Kidney (tissue), 14 donors: Measurements from ENCODE around the gene PIGP. TPM values are rescaled to one million over a fixed set of nuclear protein-coding genes. Genes with fewer than 3 reads are reported as not detected.
"Not testable (repeated sequence)": the region's sequence is repeated elsewhere in the genome, so short reads cannot be mapped to it uniquely, and the experiment has no call there.

Experiments
- DNase-seq, 5 donors: peaks; one replicate each; pipeline ENCODE4 v3.0.0-alpha.2; 2013 to 2020
- FAIRE-seq: peaks from 2 replicates; lab custom pipeline; 2012; peaks lifted over from hg19 to GRCh38; lab: Jason Lieb, UNC
- H3K27ac ChIP-seq, 2 donors: one replicate each; pipeline ENCODE4 v1.7.0; 2013; ENCODE audit warnings: low read depth in 2 of 2, low read length in 2 of 2, inconsistent platforms in 1 of 2
- H3K27me3 ChIP-seq: one replicate; pipeline ENCODE4 v1.7.1; 2013; ENCODE audit warnings: low read length, inconsistent platforms; ENCODE audit not compliant: control insufficient read depth, insufficient read depth
- H3K36me3 ChIP-seq, 3 donors: one replicate each; pipeline versions ENCODE4 v1.7.0 to v1.7.1; 2013; ENCODE audit warnings: low read length in 3 of 3, control low read depth in 1 of 3, inconsistent platforms in 1 of 3; ENCODE audit not compliant: insufficient read depth in 3 of 3, control insufficient read depth in 2 of 3
- H3K4me1 ChIP-seq, 3 donors: one replicate each; pipeline versions ENCODE4 v1.7.0 to v1.7.1; 2013; ENCODE audit warnings: low read length in 3 of 3, inconsistent platforms in 1 of 3, low read depth in 1 of 3; ENCODE audit not compliant: control insufficient read depth in 2 of 3, insufficient read depth in 2 of 3
- H3K4me3 ChIP-seq, 3 donors: one replicate each; pipeline versions ENCODE4 v1.7.0 to v1.8.1; 2013; ENCODE audit warnings: low read length in 3 of 3, control low read depth in 1 of 3, inconsistent platforms in 1 of 3
- H3K9ac ChIP-seq, 3 donors: one replicate each; pipeline versions ENCODE4 v1.7.0 to v1.7.1; 2013; ENCODE audit warnings: low read length in 3 of 3, control low read depth in 1 of 3, inconsistent platforms in 1 of 3
- H3K9me3 ChIP-seq, 3 donors: one replicate each; pipeline versions ENCODE4 v1.7.0 to v1.7.1; 2013; ENCODE audit warnings: low read length in 3 of 3, control low read depth in 1 of 3, inconsistent platforms in 1 of 3; ENCODE audit not compliant: control insufficient read depth in 2 of 3, insufficient read depth in 1 of 3
- intact Hi-C: fragments of 100-400 bp; cut with DNase I; formaldehyde crosslinking; loops from one replicate; pipeline ENCODE4 v1.11.1; 2022
- polyA plus RNA-seq: library from polyadenylated mRNA; stranded (reverse); fragments of 350-450 nt; fragmentation: Illumina TruSeq; extraction: RNeasy Lipid Tissue Mini Kit (QIAGEN cat#74804); gene quantifications from one replicate; pipeline ENCODE4 v1.2.3, GENCODE V29; 2014; ENCODE audit warnings: low read depth, low replicate concordance; ENCODE audit not compliant: insufficient read depth
- total RNA-seq: library from RNA; stranded (reverse); fragmentation: NEBNext Ultra II Directional; extraction: Animal tissue kit (Norgen Biotek cat#: 25700); gene quantifications from one replicate; pipeline ENCODE4 v1.2.1, GENCODE V29; 2021
- TF ChIP-seq, protein P1 (sequence below): IDR thresholded peaks from 3 replicates; pipeline ENCODE4 v1.5.1; 2012; ENCODE audit warnings: mild to moderate bottlenecking, moderate library complexity, borderline replicate concordance; ENCODE audit not compliant: insufficient read depth; ENCODE audit errors: extremely low read depth
- donor health status: control.
- donor health status: control.
- donor health status: control.
- donor health status: control.
- donor health status: control.
- donor health status: DM: yes; HTN: yes; CAD: no.
- donor health status: Normal renal cell carcinoma (clear cell type).

The PIGP gene
- total and polyA plus RNA-seq, 2 donors from 2014 or later = 23.7 to 49.2 TPM

DNA sequence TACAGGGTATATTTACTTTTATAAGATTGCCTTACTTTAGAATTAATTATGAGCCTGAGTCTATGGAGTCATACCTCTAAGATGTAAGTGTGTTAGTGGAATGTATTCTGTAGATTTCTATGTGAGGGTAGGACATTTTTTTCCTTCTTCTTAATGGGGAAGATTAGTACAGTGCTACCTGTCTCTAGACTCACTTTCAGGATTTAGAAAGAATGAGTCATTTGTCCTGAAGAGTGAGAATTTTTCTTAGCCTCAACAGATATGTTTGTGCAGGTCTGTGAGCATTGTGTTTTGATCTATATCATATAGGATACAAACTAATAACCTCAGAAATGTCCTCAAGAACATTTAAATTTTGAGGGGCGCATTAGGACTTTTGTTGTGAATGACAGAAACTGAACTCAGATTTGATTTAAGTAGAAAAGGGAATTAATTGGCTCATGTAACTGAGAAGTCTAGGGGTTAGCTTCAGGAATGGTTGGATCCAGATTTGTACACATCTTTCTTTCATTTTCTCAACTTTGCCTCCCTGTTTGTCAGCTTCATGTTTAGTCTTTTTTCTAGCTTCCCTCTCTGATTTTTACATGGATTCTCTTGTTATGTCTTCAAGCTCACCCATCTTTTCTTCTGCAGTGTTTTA lies 45.4 kb upstream of the PIGP start:
- Histone ChIP-seq H3K4me1 (no peaks in the 10 kb centered on the region), H3K36me3 (no peaks in the 10 kb centered on the region), H3K9me3 (no peaks in the 10 kb centered on the region), H3K9ac (no peak overlapping the region), H3K27ac (no peak overlapping the region), H3K4me3 (no peak overlapping the region), H3K27me3 (no peaks in the 10 kb centered on the region)
- TF ChIP-seq, protein P1, sequence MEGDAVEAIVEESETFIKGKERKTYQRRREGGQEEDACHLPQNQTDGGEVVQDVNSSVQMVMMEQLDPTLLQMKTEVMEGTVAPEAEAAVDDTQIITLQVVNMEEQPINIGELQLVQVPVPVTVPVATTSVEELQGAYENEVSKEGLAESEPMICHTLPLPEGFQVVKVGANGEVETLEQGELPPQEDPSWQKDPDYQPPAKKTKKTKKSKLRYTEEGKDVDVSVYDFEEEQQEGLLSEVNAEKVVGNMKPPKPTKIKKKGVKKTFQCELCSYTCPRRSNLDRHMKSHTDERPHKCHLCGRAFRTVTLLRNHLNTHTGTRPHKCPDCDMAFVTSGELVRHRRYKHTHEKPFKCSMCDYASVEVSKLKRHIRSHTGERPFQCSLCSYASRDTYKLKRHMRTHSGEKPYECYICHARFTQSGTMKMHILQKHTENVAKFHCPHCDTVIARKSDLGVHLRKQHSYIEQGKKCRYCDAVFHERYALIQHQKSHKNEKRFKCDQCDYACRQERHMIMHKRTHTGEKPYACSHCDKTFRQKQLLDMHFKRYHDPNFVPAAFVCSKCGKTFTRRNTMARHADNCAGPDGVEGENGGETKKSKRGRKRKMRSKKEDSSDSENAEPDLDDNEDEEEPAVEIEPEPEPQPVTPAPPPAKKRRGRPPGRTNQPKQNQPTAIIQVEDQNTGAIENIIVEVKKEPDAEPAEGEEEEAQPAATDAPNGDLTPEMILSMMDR = no peak
- no peak for FAIRE-seq
- intact Hi-C loops = no loop called here
- DNase-seq = no peak

DNA sequence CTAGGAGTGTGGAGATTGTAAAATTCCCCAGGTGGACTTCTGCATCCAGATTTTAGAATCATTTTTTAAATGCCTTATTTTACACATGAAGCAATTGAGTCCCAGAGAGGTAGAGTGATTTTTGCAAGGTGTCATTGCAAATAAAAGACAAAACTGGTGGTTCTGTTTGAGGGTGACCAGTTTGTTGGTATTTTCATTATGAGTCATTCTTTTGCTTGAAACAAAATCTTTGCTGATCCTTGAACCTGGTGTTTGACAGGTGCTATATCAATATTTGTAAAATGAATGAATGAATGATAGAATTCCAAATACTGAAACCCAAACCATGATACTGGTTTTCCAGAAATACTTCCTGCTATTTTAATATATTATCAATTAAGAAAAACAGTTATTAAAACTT lies 44.3 kb upstream of the PIGP start:
- DNase-seq = no peak

GRCh38 chr21:37116459-37116858 lies 43.6 kb upstream of the PIGP start:
- DNase-seq, H3K9me3 ChIP-seq, H3K36me3 ChIP-seq, H3K27me3 ChIP-seq, H3K9ac ChIP-seq, intact Hi-C loops, H3K4me1 ChIP-seq, H3K4me3 ChIP-seq, FAIRE-seq, H3K27ac ChIP-seq: not testable (repeated sequence)

More for the DNA sequence above, 44.3 kb upstream of the PIGP start:
- intact Hi-C loops = no loop called here
- TF ChIP-seq, protein P1 = no peak
- no peak overlapping the region for H3K4me3 ChIP-seq
- no peak overlapping the region for H3K9ac ChIP-seq
- H3K27me3 ChIP-seq = no peaks in the 10 kb centered on the region
- no peak overlapping the region for H3K27ac ChIP-seq
- FAIRE-seq = no peak
- no peaks in the 10 kb centered on the region for H3K9me3 ChIP-seq
- H3K4me1 ChIP-seq = no peaks in the 10 kb centered on the region
- H3K36me3 ChIP-seq = no peaks in the 10 kb centered on the region

- FAIRE-seq, DNase-seq, H3K36me3 ChIP-seq, H3K27me3 ChIP-seq, intact Hi-C loops, H3K4me3 ChIP-seq, H3K27ac ChIP-seq, H3K9me3 ChIP-seq, H3K4me1 ChIP-seq, H3K9ac ChIP-seq: not testable (repeated sequence)
Measured at GRCh38 chr21:37114301-37114700, 41.4 kb upstream of the PIGP start.

- intact Hi-C loops, H3K27ac ChIP-seq, FAIRE-seq: not testable (repeated sequence)
Measured at GRCh38 chr21:37111029-37111428, 38.2 kb upstream of the PIGP start.

More at GRCh38 chr21:37111029-37111428, 38.2 kb upstream of the PIGP start:
- DNase-seq, H3K9me3 ChIP-seq, H3K4me3 ChIP-seq, H3K36me3 ChIP-seq, H3K9ac ChIP-seq, H3K4me1 ChIP-seq, H3K27me3 ChIP-seq: not testable (repeated sequence)
